Stimulated activated CD8-positive, alpha-beta memory T cell treated with anti-CD3 and anti-CD28 coated beads, Interleukin-4, amount 100 ng/mL, for 1 hour (primary cell): Measurements from ENCODE around the gene UTS2B.

Experiments
- DNase-seq, 2 donors: peaks; one replicate each; pipeline ENCODE4 v3.0.0-alpha.2; 2020; ENCODE audit warnings: low read depth in 2 of 2, low spot score in 1 of 2

UTS2B gene

GRCh38 chr3:191329654-191330529 is at the start of gene UTS2B:
UTS2B (minus strand) TSS chr3:191330526; CDS start chr3:191282189, 48,337 bp downstream.
- DNase-seq: no peak

DNA sequence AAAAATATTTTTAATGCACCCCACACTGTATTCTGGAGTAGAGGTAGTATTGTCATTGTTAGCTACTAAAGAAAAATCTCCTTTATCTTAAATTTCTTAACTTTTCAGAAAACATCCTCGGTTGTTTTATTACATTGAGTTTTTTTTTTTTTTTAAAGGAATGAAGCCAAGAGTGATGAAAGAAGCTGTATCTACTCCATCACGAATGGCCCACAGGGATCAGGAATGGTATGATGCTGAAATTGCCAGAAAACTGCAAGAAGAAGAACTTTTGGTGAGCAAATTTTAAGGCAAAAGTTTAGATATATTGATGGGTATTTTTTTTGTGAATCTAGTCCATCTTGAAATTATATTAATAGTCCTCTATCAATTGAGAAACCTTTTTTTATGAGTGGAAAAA is 49.7 kb upstream of the UTS2B start:
- DNase-seq: no peak

DNA sequence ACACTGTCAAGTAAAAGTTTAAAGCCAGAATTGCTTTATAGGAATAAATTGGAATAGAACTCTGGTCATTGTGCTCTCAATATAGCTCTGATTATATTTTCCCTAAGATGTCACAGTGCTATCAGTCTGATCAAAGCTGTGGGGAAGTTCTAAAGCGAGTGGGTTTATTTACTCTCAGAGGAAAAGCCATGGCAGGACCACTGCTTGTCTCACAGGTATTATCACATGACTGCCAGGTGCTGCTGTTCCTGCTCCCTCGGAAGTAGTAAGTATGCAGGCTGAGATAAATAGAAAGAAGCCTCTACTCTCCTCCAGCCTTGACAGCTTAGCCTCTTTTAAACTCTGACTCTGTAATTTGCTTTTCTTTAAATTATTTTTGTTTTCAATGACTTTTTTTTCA is 49.1 kb upstream of the UTS2B start:
- DNase-seq: no peak

DNA sequence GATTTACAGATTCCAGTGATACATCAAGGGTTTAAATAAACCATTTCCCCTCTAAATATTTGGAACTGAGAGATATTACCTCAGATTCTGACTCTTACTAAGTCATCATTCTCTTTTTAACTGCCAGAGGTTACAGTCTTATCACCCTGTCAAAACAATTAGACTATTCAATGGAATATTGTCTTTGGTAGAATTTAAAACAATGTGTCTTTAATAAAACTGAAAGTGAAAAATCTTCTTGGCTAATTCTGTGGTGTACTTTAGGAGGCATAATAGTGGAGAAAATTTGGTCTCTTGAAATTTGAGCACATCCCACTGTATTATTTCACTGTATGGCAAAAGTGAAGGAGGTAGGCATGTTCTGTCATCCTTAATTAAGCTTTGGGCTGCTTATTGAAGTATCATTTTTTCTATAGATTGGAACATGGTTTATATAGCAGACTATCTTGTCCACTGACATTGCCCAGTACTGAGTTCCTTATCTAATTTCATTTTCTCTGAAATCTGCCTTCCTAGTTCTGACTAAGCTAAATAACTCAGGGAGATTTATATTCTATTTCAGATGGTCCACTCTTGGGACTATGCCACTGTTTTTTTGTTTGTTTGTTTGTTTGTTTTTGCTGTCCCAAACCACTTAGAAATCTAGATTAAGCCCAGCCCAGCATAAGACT is 48.0 kb upstream of the UTS2B start:
- no peak for DNase-seq

DNA sequence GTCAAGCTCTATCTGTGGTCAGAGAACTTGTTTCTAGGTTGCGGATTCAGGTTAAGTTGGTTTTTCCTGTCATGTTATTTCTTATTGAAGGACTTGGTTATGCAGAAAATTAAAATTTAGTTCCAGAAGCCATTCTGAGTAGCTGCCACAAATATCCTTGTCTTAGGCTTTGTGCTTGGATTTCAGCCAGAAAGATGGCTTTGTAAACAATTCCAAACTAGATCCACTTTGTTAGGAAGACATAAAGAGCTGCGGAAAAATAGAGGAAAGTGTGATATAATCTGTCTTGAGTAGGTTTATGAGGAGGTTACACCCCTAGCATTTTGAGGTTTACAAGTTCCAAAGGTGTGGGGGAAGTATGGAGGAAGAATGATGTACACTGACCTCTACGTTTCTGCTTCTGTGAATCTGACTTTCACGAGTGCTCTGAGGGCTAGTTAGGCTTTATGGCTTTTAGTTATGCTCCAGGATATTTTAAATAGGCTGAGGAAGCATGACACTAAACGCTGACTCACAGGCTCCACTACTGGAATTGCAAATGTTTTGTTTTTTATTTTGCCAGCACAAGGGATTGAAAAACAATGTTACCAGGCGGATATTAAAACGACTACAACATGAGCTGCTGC is 46.3 kb upstream of the UTS2B start:
- DNase-seq: no peak

DNA sequence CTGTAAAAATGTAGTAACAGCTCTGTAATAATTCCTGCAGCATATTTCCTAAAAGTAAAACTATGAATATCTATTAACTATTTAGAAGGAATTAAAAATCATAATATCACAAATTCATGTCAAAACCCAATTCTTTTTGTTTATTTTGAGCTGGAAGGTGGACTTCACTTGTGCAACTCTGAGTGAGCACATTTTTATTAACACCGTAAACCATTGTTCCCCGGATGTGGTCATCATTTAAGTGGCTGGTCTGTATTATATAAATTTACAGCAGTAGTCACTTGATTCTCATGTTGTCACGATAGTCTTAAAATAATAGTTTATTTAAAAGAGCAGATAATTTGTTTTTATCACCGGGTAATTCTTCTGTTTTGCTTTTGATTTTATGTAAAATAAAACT is 43.0 kb upstream of the UTS2B start:
- no peak for DNase-seq

DNA sequence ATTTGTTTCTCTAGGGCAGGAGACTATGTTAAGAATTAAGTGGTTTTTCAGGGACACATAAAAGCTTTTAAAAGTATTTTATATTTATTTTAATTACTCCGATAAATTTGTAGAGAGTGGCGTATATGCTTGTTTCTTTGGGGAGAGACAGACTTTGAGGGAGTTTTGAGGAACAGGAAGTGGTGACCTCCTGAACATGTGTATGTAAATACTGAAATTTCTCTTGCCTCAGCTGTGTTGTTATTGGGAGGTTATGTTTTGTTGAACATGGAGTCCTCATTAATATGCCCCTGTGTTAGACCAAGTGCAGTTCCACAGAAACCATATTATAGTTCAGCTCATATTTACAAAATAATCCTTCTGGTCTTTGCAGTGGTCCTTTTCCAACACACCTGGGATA is 41.8 kb upstream of the UTS2B start:
- no peak for DNase-seq

DNA sequence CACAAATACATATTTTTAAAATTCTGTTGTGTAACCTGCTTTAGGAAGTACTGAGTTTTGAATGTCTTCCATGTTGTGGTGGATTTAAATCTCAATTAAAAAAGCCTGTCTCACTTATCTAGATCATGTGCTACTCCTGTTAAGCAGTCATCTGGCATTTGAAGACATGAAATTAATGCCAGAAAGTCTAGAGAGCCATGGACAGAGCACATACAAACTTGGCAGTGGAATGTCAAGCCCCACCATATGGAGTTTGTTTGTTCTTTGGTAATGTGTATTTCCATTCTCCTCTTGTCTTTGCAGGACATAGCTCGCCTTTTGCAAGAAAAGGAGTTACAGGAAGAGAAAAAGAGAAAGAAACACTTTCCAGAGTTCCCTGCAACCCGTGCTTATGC is 39.3 kb upstream of the UTS2B start:
- DNase-seq: no peak

DNA sequence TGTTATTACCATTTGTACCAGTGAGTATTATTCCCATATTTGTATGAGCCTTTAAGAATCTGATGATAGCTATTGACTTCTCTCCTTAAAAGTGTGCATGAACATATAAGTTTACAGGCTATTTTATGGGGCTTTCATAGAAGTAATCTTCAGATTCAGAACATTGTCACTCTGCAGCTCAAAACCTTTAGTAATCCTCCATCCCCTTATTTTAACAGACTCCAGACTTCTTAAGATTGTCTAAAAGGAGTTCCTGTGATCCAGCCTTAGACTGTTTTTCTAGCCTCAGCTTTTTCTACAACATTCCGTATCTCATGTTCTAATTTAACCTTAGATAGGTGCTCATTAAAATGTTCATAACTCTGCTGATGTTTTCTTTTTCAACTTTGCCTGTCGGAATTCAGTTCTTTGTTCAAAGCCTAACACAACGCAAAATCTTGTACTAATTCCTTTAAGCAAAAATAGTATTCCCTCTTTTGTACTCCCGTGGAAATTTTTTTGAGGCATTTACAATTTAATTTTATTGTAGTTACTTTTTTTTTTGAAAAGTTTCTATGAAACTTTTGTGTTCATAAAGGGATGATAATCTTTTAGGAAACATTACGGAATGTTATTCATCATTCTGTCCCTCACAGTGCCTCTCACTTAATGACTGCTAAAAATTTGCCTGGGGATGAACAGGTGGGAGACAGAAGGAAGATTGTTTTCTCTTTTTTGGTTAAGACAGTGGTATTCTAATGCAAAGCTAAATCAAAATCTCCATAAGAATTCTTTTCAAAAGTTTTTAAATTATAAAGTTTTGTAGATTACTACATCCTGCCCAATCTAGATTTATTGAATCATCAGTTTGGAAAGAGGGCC is 38.7 kb upstream of the UTS2B start:
- DNase-seq: no peak

GRCh38 chr3:191366675-191367074 is 36.3 kb upstream of the UTS2B start:
- no peak for DNase-seq

DNA sequence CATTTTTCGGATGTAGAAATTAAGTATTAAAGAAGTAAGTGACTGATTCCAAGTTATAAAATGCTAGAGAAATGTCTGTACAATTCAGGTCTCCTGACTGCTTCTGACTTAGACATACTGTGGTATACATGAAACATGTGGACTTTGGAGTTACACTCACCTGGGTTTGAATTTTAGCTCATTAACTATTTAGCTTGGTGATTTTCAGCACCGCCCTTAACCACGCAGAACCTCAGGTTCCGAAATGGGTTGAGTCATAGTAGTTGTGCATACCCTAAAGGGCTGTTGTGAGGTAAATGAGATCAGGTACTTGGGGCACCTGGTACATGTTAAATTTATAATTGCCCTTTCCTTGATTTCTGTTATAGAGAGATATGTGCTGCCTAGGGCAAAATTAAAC is 32.9 kb upstream of the UTS2B start:
- no peak for DNase-seq

- no peak for DNase-seq
Observed at GRCh38 chr3:191362524-191363090, 32.3 kb upstream of the UTS2B start.

DNA sequence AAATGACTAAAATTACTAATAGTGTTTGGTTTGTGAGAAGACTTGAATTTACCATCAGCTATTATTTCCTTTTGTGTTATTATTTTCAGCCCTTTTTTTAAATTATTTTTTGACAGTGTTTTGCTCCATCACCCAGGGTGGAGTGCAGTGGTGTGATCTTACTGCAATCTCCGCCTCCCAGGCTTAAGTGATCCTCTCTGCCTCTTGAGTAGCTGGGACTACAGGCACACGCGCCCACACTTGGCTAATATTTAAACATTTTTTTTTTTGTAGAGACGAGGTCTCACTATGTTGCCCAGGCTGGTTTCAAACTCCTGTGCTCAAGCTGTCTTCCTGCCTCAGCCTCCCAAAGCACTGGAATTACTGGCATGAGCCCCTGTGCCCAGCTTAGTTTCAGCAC is 31.7 kb upstream of the UTS2B start:
- DNase-seq: no peak

GRCh38 chr3:191361456-191361855 is 31.1 kb upstream of the UTS2B start:
- DNase-seq: no peak

- no peak for DNase-seq
Observed at GRCh38 chr3:191360620-191361019, 30.3 kb upstream of the UTS2B start.

GRCh38 chr3:191358929-191359328 is 28.6 kb upstream of the UTS2B start:
- no peak for DNase-seq

GRCh38 chr3:191357909-191358308 is 27.6 kb upstream of the UTS2B start:
- DNase-seq: no peak

DNA sequence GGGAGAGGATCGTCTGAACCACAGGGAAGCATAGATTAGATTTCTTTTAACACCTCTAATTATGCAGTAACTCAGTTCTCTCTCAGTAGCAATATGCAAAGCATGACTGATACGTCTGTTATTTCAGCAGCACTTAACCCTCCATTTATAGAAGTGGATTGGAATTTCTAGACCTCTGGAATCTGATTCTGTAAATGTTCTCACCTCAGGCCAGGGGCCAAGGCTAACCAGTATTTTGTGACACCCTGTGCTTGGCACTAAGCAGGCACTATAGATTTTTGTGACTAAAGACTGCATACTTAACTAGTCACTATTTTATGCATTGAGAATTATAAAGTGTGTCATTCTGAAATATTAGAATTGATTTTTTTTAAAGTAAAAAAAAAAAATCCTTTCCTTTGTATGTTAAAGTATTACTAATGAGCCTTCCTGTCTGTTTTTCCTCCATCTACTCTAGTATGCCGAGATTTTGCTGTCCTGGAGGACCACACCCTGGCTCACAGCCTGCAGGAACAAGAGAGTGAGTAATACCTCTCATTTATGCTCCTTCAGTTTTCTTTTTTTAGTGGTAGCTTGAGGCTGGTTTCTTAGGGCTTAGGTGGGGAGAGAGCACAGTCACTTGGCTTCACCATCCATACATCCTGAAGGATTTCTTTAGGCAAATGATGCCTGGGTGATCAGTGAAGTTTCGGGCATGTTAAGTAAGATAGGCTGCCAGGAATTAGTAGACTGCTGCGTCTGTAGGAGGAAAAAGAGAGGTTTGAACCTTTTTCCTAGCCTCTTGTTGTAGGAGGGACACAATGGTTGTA is 26.5 kb upstream of the UTS2B start:
- no peak for DNase-seq

- DNase-seq: no peak
Observed at GRCh38 chr3:191355406-191355805, 25.1 kb upstream of the UTS2B start.
